AG10803 (cell line): Measurements from ENCODE around the gene GPI.

ENCODE experiments used
- DNase-seq: peaks from one replicate; pipeline ENCODE4 v3.0.0; 2010; ENCODE audit warnings: low read depth
- H3K4me3 ChIP-seq: 2 replicates; pipeline ENCODE4 v1.5.1; 2011; ENCODE audit warnings: mild to moderate bottlenecking, low read length, control low read depth
- CTCF ChIP-seq: conservative IDR thresholded peaks from 2 replicates; pipeline ENCODE4 v1.5.1; 2011; ENCODE audit warnings: mild to moderate bottlenecking, low read length, control low read depth, inconsistent platforms

The GPI gene

GRCh38 chr19:34355201-34355600 lies 9.8 kb upstream of the GPI start:
- DNase-seq, result no peak
- no peak for TF ChIP-seq CTCF
- H3K4me3 ChIP-seq, result no peak overlapping the region

GRCh38 chr19:34356875-34357274 lies 8.1 kb upstream of the GPI start:
- H3K4me3 ChIP-seq, result no peak overlapping the region
- no peak for TF ChIP-seq CTCF
- DNase-seq, result no peak

GRCh38 chr19:34357431-34357830 lies 7.6 kb upstream of the GPI start:
- no peak for DNase-seq
- H3K4me3 ChIP-seq, result no peak overlapping the region
- TF ChIP-seq CTCF, result no peak

- peak overlapping the region; percentile 61 for H3K4me3 ChIP-seq
- peak; percentile 58 for TF ChIP-seq CTCF
- peak; percentile 96 for DNase-seq
Observed at GRCh38 chr19:34359140-34359953, 5.6 kb upstream of the GPI start.

- TF ChIP-seq CTCF, result no peak
- DNase-seq, result no peak
- peak overlapping the region; percentile 61 for H3K4me3 ChIP-seq
Observed at GRCh38 chr19:34359954-34360315, 5.1 kb upstream of the GPI start.

- no peak for DNase-seq
- TF ChIP-seq CTCF, result no peak
- no peak overlapping the region for H3K4me3 ChIP-seq
Observed at GRCh38 chr19:34360354-34360909, 4.6 kb upstream of the GPI start.

GRCh38 chr19:34362679-34363069 lies 2.3 kb upstream of the GPI start:
- TF ChIP-seq CTCF, result no peak
- H3K4me3 ChIP-seq, result no peak overlapping the region
- no peak for DNase-seq
